GM12874 (cell line): ENCODE measurements around the gene PID1.

Source experiments
- TF ChIP-seq, protein P1 (sequence below): IDR thresholded peaks from 2 replicates; pipeline ENCODE4 v1.5.1; 2011; ENCODE audit warnings: low read depth, mild to moderate bottlenecking, control low read depth, low read length, moderate library complexity; ENCODE audit not compliant: insufficient read depth

The PID1 gene

DNA sequence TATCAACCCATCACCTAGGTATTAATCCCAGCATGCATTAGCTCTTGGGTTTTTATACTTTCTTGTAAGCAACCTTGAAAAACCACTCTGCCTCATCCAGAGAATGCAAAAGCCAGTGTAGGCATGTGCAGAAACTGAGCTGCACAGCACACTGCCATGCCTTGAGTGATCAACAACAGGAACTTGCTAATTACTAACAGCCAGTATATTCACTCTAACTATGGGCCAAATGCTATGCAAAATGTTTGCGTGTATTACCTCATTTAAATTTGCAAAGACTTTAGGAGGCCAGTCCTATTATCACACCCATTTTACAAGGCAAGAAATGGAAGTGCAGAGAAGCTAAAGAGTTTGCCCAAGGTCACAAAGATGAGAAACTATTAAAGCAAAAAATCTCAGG is 169.8 kb downstream of the PID1 start:
- TF ChIP-seq, protein P1, sequence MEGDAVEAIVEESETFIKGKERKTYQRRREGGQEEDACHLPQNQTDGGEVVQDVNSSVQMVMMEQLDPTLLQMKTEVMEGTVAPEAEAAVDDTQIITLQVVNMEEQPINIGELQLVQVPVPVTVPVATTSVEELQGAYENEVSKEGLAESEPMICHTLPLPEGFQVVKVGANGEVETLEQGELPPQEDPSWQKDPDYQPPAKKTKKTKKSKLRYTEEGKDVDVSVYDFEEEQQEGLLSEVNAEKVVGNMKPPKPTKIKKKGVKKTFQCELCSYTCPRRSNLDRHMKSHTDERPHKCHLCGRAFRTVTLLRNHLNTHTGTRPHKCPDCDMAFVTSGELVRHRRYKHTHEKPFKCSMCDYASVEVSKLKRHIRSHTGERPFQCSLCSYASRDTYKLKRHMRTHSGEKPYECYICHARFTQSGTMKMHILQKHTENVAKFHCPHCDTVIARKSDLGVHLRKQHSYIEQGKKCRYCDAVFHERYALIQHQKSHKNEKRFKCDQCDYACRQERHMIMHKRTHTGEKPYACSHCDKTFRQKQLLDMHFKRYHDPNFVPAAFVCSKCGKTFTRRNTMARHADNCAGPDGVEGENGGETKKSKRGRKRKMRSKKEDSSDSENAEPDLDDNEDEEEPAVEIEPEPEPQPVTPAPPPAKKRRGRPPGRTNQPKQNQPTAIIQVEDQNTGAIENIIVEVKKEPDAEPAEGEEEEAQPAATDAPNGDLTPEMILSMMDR: no peak

DNA sequence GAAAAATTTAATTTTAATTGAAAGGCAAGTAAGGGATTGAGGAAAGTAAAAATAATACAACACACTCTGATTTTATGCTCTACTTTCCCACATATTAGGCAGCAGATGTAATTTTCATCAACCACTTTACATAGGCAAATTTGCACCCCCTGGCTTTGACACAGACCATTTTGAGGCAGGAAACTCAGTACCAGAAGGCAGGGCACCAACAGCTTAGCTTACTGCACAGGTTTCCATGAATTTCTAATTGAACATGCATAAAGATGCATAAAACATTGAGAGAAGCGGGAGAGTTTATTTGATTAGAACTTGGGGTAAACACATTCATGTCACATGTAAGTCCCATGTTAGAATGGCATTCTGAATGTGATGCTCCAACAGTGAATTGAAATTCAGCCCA is 171.9 kb downstream of the PID1 start:
- TF ChIP-seq, protein P1: no peak

DNA sequence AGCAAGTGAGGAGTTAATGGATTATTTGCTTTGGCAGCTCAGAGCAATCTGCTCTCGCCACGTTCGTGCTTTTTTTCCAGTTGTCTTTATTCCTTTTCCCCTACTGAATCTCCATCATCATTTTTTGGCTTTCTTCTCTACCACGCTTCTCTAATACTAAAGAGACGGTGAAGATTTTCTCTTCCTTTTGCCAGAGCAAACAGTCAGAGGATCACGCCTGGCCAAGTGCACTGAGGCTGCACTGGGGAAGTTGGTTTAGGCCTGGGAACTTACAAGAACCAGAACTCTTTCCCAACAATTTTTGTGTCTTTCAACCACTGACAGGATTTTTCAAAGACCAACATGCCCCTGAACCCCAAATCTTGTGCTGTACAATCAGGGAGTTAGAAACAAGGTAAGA is 172.3 kb downstream of the PID1 start:
- TF ChIP-seq, protein P1: no peak

DNA sequence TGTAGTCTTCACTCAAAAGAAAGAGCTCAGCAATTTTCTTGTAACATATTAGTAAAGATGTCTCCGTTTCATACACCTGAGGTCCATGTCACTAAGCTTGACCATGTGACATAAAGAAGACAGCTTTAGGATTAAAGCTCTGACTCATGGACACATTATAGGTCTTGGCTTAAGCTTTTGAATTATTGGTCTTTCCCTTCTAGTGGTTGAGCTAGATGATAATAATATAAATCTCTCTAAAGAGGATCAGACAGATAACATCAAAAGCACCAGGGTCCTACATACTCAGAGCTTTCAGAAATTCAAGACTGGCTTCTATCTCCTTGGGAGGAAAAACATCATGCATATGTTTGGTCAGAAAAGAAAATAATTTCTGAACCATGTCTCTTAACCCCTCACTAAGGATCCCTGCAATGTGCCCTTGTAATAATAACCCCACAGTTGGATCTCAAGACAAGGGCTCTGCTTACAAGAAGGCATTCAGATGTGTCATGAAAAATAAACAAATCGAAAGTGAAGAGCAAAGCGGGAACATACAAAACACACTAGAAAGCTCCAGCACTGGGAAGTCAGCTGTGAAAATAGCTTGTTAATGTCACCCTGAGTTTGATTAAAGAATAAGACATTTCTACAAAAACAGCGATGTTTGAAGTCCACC is 174.5 kb downstream of the PID1 start:
- TF ChIP-seq, protein P1: no peak

DNA sequence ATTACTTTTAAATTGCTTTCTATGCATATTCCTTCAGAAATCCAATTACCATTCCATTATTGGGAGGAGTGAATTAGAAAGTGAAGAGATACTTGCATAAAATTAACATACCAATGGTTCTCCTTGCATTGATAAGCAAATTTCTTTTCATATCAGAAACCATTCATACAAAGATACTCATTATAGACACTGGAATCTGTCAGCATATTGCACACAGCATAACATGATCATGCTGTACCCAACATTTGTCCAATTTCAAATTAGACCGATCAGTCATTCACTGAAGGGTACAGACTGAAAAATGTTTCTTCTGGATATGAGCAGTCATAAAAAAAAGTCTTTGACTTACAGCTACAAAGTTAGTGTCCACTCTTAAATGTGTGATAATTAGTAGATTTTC is 175.6 kb downstream of the PID1 start:
- TF ChIP-seq, protein P1: no peak

DNA sequence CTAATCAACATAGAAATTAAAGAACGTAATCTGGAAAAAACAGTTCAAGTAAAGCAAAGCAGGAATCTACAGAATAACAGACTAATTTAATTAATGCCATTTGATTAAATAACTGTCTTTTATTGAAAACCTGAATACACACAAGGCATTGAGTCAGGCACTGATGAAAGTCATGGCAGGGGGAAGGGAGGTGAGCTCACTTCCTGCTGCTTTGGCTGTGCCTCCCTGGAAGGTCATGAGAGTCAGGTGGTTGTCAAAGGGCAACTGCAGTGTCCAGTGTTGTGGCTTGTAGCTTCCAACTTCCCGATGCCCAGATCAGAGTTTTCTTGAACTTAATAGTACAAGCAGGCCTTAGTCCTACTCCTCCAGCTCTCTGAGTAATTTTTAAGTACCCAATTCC is 180.9 kb downstream of the PID1 start:
- TF ChIP-seq, protein P1: no peak

DNA sequence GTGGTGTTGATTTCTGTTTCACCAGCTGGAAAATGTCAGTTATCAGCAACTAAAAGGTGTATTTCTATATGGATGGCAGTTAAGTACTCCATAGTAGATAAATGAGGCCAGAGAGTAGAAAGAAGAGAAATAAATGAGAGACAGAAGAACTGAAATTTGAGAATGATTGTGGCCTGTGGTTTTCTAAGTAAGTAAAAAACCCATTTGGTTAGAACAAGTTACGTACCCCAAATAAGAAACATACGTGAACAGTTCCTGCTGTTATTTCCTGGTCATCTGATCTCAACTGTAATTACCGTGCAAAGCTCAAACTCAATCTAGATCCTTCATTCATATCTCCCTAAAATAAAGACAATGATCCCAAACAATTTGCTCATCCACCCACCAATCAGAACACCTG is 181.3 kb downstream of the PID1 start:
- TF ChIP-seq, protein P1: no peak
